Activated CD4-positive, alpha-beta T cell treated with anti-CD3 and anti-CD28 coated beads, Interleukin-2, amount 50 U/mL, for 4 hours (primary cell): ENCODE data around the gene MFAP1.
A peak's percentile ranks its signal among the peaks of the same experiment; 100 is the strongest.
"Not testable (repeated sequence)": the region's sequence is repeated elsewhere in the genome, so short reads cannot be mapped to it uniquely, and the experiment has no call there.

Source experiments
- DNase-seq, 2 experiments: peaks; one replicate each; pipeline ENCODE4 v3.0.0-alpha.2; 2020

MFAP1 gene

DNA sequence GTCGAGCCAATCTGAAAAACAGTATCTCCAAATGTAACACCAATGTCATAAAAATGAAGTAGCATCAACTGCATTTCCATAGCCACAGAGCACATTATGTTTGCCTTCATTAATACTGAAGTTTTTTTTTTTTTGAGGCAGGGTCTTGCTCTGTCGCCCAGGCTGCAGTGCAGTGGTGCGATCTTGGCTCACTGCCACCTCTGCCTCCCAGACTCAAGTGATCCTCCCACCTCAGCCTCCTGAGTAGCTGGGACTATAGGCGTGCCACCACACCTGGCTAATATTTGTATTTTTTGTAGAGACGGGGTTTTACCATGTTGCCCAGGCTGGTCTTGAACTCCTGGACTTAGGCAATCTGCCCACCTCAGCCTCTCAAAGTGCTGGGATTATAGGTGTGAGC, 9.4 kb downstream of the MFAP1 start:
- DNase-seq, result not testable (repeated sequence)

DNA sequence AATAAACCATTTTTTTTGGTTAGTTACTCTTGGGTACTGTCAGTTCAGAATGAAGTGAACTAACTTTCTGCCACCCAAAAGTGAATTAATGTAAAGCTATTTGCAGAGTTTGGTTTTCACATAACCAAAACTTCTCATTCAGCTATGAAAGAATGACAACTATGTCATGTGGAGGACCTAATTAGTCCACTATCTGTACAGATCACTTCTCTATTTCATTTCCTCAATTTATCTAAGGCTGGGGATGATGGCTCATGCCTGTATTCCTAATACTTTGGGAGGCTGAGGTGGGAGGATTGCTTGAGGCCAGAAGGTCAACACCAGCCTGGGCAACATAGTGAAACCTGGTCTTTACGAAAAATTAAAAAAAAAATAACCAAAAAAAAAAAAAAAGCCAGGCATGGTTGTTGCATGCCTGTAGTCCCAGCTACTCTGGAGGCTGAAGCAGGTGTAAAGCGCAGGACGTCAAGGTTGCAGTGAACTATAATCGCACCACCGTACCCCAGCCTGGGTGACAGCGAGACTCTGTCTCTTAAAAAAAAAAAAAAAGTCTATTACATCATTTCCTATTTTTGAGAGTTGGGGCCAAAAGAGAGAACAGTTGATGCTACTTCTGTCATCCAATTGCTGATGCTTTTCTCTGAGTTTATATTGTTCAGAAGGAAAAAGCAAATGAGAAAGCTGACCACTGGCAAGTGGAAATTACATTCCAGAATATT, 15.4 kb downstream of the MFAP1 start:
- no peak for DNase-seq

DNA sequence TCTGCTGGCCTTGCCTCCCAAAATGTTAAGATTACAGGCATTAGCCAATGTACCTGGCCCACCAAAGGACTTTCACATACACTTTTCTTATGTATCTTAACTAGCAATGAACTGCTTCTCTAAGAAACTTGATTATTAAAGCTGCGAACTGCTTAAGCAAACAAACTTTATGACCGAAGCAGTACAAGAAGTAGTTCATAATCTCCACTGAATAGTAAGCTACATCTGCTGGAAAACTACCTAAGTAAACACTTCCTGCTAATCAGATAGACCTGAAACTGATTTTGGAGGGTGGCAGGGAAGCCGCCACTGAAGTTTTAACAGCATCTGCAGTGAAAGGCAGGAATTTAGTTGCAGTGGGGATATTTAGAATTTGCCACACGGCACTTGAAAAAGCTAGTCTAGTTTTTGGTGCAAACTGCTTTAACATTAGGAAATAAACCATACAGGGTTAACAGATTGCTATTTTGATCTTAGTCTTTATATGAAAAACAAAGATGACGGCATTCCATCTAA, 16.0 kb downstream of the MFAP1 start:
- no peak for DNase-seq

DNA sequence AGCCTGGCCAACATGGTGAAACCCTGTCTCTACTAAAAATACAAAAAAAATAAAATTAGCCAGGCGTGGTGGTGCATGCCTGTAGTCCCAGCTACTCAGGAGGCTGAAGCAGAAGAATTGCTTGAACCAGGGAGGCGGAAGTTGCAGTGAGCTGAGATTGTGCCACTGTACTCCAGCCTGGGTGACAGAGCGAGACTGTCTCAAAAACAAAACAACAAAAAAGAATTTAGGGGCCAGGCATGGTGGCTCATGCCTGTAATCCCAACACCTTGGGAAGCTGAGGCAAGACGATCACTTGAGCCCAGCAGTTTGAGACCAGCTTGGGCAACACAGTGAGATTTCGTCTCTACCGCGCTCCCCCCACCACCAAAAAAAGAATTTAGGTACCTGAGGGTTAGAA, 21.8 kb downstream of the MFAP1 start:
- not testable (repeated sequence) for DNase-seq

DNA sequence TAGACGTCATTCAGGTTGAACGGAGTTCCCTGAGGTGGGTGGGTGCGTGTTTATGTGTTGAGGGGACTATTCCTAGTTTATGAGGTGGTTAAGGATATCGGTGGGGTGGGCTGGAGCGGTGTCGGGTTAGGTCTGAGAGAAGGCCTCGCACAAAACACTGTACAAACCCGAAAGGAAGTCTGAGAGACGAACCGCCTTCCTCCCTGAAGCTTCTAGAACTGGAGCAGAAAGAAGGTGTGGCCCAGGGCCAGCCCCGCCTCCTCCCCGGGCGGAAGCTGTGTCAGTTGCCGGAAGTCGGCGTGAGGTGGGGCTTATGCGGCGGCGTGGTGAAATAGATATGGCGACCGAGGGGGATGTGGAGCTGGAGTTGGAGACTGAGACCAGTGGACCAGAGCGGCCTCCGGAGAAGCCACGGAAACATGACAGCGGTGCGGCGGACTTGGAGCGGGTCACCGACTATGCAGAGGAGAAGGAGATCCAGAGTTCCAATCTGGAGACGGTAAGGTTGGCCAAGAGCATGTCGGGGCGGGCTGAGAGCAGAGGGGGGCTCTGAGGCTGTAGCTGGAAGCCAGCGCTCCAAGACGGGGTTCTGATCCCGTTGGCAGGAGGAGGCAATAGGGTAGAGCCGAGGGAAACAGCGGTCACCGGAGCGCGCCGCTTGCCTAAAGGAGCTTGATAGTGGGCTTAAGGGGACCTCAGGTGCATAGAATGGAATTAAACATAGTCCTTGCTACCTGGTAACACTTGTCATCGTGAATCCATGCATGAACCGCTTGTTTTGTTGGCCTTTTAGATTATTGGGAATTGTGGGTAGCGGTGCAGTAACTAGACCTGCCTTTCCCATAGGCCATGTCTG, 24.0 kb downstream of the MFAP1 start, which contains the start of gene HYPK:
Gene HYPK, plus strand, starts transcription at position 314 of the 856 bp plus-strand sequence. Its CDS starts 24 bp downstream, at position 338.
- DNase-seq, result peak; percentile 90 to 92

DNA sequence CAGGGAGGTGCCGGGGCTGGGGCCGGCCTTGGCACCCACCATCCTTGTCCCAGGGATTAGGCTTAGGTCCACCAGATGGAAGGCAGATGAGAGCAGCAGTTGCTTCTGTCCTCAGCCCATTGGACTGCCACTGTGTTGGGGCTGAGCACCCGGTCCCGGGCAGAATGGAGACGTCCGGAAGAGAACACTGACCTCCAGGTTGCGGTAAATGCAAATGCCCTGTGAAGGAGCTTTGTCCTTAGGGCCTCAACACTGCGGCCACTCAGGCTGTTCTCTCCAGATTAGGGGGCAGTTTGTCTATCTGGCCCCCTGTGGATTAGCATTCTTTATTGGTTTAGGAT, 24.6 kb downstream of the MFAP1 start, which contains the start of gene SERINC4:
Gene SERINC4, minus strand, starts transcription at position 276 of the 341 bp plus-strand sequence. Its CDS starts 234 bp downstream, at position 42.
- DNase-seq, result no peak

DNA sequence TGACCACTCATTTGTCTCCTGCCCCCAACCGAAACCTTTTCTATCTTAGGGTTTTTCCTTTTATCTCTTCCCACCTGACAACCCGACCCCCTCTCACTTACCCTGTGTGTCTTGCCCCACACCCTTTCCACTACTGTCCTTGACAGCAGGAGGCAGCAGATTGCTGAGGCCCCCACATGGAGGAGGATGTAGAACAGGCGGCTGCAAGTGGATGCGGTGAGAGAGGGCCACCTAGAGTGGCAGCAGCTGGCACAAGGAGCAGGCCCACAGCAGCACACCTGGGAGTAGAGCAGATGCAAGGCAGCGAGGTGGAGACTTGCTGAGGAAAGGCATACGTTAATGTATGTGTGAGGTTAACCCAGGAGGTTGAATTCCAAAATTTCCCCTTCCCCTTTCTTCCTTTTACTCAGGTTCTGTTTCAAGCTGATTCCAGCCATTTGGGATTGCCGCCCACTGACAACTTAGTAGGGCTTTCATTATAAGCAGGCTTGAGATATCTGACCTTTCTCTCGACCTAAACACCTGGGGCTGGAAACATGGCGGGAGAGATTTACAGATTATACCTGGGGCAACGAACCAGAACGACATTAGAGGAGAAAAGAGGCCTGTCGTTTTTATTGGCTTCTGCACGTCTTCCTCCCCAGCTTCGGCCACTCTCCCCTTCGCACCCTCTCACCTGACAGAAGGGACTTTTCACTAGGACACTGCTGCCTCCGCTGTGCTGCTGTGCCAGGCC, 25.1 kb downstream of the MFAP1 start:
- no peak for DNase-seq

DNA sequence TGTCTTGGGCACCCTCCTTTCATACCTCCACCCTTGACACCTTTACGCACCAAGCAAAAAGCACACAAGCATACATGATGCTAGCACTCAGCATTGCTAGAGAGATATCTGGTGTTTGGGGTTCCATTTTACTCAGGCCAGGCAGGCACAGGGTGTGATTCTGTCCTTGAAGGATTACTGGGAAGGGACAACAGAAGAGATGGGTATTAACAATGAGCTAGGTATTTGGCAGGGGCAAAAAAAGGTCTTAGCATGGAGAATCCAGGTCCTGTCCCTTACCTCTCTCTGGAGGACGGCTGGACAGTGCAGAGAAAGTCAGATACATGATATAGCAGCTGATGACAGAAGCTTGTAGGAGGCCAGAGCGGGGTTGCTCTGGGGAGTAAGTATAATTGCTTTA, 27.9 kb downstream of the MFAP1 start:
- DNase-seq, result no peak

DNA sequence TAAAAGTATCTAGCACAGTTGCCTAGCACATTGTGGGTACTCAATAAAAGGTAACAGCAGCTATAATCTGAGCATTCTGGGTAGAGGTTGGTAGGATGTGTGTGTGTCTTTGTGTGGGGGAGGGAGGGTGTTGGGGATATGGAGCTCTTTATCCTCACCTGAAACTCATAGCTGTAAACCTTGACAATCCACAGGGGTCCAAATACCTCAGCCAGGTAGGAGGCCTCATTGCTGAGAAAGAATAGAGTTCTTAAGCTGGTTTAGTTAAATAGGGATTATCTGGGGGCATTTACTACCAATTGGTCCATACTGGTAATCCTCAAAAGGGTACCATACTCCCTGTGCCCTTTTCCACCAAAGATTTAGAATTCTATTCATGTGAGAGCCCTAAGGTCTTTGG, 28.5 kb downstream of the MFAP1 start:
- DNase-seq, result no peak

DNA sequence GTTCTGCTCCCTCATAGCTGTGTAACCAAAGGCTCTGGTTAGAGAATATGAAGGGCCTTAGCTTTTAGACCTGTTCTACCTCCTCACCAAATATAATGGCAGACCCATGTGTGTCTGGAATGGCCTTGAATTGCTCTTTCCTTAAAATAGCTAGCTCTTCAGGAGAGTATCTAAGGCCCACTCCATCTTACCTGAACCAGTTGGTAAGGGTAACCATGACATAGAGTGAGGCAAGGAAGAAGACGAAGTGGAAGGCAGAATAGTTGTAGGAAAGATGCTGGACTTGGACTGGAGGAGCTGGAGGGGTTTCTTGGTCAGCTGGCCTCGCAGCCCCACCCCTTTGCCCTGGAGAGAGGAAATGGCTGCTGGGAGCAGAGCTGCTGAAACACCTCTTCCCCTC, 29.3 kb downstream of the MFAP1 start:
- no peak for DNase-seq

DNA sequence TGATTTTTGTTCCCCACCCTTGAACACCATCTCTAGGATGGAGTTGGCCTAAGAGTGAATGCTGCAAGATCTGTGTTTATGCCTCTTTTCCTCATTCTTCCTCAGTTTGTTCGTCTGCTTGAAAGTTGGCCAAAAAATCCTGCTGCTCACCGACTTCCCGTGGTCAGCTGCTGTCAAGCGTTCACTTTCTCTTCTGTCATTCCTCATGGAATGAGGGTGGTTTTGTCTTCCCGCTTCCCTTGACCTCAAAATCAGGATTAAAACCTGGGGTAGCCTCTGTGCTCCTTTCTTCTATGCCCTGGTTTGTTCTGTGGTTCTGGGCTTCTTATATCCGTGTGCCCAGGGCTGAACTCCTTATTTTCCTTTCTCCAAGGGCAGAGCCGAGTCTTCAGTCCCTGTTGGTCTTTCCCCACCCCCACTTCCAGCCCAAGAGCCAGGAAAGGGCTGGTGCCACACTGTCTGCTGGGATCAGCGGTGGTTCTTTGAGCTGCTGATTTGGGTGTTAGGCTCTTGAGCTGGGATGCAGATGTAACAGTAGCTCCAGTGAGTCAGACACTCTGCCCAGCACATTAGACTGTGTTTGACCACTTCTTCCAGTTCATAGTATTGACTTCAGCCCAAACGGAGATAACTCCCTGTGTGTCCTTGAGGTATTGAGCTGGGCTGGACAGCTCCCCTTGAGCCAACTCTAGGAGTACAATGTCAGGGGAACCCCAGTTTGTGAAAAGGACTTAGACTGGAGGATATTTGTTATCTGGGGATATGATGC, 30.0 kb downstream of the MFAP1 start:
- no peak for DNase-seq

DNA sequence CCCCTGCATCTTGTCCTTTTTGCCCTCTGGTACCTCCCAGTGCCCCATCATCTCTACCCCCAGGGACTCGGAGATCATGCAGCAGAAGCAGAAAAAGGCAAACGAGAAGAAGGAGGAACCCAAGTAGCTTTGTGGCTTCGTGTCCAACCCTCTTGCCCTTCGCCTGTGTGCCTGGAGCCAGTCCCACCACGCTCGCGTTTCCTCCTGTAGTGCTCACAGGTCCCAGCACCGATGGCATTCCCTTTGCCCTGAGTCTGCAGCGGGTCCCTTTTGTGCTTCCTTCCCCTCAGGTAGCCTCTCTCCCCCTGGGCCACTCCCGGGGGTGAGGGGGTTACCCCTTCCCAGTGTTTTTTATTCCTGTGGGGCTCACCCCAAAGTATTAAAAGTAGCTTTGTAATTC, 30.8 kb downstream of the MFAP1 start:
- DNase-seq, result no peak

DNA sequence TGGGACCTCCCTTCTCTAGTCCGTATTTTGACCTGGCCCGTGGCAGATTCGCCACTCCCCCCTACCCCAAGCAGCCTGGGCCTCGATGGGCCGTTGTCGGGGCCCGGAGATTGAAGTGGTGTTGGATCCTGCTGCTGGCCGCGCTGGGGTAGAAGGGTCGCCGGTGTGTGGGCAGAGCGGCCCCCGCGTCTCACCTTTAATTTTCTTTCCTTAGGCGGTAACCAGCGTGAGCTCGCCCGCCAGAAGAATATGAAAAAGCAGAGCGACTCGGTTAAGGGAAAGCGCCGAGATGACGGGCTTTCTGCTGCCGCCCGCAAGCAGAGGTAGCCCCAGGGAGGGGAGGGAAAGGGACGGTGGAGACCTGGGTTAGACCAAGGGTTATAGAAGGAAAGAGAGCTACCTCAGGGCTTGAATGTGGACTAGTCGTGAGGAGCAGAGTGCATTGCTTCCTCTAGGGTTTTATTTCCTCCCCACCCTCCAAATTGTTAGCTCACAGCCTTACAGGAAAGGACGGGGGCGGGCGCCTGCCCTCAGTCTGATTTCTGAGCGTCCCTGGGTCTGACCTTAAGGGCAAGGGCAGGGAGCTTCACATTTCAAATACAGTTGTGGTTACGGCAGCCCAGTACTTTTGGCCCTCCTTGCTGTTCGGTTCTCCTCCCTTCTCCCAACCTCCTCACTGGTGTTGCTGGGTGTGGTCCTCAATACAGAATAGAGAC, 31.6 kb downstream of the MFAP1 start:
- peak; percentile 10 to 27 for DNase-seq

DNA sequence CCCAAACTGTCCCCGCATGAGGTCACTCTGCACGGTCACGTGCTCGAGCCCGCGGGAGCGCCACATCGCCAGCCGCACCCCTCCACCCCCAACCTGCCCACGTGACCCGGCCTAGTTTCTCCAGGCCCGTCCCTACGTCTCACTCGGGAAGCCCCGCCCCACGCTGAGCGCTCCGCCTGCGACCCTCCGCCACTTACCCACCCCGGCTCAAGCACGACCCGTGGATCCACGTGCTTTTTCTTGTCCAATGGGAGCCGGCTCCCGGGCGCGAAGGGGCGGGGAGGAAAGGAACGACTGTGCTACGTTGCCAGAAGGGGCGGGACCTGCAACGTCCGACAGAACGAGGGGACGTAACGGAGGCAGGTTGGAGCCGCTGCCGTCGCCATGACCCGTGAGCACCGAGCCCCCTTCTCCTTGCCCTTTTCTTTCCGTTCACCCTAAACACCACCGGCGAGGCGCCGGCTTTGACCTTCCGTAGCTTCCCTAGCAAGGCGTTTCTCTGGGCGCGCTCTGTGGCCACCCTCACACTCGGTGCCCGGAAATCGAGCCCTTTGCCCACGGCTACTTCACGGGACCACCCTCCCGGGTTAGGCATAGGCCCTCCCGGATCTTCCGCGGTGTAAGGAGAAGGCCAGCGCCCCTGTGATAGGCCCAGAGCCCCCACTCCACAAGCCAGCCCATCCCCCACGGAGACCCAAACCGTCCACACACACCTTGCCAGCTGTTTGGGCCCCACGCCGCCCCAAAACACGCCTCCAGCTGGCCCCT, 32.3 kb downstream of the MFAP1 start, which contains the start of gene SERF2:
Gene SERF2, plus strand, starts transcription at position 328 of the 768 bp plus-strand sequence. Its CDS starts 57 bp downstream, at position 385.
- DNase-seq, result peak; percentile 100

DNA sequence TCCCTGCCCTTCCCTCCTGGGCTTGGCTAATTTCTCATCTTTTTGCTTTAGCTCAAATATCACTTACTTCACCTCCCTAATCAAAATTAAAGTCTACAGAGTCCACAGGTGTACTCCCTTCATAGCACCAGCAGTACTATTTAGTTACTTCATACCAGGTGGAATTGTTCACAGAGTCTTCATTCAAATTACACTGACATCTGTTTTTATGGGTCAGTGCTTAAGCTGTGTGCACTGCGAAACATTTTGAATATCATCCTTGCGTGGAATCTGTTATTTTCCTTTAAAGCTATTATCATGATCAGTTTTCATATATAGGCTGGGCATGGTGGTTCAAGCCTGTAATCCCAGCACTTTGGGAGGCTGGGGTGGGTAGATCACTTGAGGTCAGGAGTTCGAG, 35.1 kb downstream of the MFAP1 start:
- no peak for DNase-seq

DNA sequence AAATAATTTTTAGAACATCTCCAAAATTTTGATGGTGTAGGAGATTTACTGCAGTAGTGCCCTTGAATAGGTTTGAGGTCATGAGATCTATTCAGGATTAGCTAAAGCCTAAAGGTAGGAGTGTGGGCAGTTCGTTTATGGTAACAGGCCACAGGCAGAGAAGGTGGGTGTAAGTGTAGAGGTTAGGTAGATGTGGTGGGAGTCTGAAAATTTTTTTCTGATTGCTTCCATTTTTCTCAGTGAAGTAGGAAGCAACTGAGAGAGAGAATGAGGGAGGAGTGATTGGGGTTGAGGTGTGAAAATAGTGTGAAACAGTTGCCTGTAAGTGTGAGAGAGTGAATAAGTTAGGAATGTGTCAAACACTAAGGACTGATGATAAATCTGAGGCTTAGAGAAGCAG, 45.5 kb downstream of the MFAP1 start:
- no peak for DNase-seq

DNA sequence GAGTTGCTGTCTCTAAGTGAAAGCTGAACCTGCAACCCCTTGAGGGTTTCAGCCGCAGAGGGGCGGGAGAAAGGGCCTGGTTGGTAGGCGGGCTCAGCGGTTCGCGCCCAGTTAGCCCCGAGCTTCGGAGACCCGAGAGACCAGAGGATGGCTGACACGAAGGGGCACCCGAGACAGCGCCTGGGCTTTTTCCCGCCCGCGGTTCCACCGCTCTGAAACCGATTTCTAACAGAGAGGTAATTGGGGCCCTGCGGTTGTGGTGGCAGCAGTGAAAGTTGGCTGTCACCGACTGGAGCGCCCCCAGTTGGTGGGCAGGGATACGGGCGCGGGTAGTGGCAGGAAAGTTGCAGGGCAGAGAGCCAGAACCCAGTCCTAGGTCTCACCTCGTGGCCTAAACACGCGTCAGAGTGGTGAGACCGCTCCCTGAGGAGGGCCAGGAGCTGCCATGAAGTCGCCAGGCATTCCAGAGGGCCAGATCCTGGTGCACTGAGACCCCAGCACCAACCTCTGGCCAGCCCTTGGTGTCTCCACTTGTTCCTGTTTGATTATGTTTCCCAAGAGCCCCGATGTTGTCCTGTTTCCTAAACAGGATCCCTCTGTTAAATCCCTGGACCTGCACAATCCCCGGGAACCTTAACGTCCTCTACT, 47.1 kb downstream of the MFAP1 start:
- peak; percentile 79 to 80 for DNase-seq

DNA sequence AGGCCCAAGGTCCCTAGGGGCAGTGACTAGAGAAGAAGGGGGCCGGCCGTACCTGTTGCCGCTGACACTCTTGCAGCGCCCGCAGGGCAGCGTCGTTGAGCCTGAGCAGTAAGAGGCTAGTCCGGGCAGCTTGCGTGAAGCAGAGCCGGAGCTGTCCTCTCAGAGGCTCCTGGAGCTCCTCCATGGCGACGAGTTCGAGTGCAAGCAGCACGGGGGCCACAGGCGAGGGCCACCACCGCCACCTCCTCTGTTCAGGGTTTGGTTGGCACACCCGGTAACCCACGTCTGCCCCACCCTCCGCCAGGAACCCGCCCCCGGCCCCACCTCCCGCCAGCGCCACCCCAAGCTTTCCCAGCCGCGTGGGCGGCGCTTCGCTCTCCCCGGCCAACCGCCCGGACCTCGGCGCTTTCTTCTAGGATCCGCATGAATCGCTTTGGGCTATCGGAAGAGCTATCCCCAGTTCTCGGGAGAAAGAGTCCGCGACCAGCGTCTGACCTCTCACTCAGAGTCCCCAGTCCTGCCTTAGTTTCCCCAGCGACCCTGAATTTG, 47.7 kb downstream of the MFAP1 start, which contains the start of gene ELL3:
Gene ELL3, minus strand, starts transcription at position 249 of the 549 bp plus-strand sequence. Its CDS starts 65 bp downstream, at position 184.
- peak; percentile 71 to 74 for DNase-seq

DNA sequence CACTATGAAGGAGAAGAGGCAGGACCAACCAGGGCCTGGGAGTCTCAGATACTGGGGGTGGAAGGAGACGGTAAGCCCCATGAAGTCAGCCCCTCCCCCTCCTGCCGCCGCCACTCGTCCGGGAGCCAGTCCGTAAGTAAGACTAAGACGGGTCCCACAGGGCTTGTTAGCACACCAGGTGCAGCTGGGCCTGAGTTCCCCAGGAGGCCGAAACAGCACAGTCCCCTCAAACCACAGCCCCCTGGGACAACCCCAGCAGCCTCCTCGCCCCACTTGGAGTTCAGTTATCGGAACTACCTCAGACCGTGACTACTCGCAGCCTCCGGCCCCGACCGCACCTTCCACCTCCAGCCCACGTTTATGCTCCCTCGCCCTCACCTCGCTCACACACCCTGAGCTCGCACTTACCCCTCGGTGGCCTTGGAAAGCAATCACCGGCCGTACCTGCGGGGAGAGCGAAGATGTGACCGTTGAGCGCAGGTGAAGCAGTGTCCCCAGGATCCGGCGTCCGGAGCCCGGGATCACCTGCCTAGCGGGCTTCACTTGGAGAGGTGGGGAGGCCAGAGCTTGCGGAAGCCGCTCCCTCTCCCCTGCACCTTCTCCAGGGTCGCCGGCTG, 48.3 kb downstream of the MFAP1 start:
- peak in 1 of 2 experiments; percentile 6 for DNase-seq
